GM19468 (cell line): ENCODE results near the gene MAPK6.

Experiments used
- ATAC-seq: cut with Tn5 transposase; IDR thresholded peaks from one replicate; pipeline ENCODE4 v1.9.1; 2021; ENCODE audit warnings: mild to moderate bottlenecking, moderate library complexity, moderate number of reproducible peaks; ENCODE audit not compliant: unreplicated experiment; ENCODE audit errors: extremely low read depth

MAPK6 gene

DNA sequence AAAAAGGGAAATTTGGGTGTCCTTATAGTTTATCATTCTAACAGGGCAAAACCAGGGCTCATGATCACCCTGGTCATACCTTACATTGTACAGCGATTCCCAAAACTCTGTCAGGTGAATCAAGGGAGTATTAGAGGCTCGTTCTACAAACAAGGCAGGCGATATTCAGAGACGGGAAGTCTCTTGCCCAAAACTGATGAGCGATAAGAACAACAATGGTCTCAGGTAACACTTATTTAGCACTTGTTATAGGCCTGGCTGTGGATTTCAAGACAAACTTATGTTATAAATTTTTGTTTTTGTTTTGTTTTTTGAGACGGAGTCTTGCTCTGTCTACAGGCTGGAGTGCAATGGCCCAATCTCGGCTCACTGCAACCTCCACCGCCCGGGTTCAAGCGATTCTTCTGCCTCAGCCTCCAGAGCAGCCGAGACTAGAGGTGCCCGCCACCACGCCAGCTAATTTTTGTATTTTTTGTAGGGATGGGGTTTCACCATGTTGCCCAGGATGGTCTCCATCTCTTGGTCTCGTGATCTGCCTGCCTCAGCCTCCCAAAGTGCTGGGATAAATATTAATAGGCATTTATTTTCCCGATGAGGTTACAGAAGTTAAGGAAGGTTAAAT, 80.7 kb downstream of the MAPK6 start:
- ATAC-seq = no peak

DNA sequence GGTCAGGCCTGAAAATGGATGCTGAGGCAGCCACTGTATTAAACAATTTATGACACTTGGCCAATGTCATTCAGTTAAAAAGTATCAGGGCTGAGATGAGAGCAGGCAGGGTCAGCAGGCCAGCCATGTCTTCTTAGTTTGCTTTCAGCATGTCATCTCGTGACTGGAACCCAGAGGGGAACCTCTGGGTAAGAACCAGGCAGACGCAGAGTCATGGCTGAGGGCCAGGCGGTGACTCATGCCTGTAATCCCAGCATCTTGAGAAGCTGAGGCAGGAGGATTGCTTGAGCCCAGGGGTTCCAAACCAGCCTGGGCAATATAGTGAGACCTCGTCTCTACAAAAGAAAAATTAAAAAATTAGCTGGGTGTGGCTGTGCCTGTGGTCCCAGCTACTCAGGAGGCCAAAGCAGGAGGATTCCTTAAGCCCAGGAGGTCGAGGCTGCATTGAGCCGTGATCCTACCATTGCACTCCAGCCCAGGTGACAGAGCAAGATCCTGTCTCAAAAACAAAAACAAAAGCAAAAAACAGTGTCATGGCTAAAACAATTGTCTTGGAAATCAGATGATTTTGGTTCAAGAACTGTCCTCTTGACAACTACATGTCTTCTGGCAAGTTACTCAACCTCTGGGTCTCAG, 81.9 kb downstream of the MAPK6 start:
- no peak for ATAC-seq

DNA sequence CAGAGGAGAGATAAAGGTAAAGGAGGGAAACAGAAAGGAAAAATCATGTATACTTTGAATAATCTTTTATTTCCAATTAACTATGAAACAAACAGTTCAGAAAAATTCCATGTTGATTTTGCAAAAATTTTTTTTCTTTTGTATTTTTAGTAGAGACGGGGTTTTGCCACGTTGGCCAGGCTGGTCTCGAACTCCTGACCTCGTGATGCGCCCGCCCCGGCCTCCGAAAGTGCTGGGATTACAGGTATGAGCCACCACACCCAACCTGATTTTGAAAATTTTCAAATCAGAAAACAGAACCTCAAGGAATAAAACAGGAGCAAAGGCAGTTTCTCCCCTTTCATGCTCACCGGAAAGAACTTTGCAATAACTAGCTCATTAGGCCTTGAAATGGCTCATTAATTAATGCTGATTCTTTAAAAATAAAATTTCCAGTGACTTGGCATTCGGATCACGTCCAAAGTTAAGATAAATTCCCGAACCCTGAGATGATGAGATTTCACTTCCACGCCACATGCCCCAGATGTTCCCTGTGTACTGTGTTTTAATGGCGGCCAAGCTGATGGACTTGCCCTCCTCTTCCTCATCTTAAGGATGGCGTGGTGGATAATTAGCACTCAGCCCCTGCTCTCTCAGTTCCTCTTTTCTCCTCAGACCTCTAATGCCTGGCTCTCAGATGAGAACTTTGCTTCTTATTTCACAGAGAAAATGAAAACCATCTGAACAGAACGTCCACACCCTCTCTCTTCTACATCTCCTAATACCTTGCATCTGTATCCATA, 82.7 kb downstream of the MAPK6 start:
- ATAC-seq = no peak

DNA sequence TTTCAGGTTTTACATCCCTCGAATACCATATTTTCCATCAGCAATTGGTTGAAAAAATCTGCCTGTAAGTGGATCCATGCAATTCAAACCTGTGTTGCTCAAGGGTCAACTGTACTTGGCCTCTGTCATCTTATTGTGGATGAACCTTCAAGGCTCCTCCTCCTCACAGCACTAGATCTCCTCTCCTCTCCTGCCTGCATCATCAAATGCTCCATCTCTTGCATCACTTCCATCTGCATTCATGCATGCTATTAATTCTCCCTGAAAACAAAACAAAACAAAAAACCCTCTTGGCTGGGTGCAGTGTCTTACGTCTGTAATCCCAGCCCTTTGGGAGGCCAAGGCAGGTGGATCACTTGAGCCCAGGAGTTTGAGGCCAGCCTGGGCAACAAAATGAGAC, 83.4 kb downstream of the MAPK6 start:
- no peak for ATAC-seq

DNA sequence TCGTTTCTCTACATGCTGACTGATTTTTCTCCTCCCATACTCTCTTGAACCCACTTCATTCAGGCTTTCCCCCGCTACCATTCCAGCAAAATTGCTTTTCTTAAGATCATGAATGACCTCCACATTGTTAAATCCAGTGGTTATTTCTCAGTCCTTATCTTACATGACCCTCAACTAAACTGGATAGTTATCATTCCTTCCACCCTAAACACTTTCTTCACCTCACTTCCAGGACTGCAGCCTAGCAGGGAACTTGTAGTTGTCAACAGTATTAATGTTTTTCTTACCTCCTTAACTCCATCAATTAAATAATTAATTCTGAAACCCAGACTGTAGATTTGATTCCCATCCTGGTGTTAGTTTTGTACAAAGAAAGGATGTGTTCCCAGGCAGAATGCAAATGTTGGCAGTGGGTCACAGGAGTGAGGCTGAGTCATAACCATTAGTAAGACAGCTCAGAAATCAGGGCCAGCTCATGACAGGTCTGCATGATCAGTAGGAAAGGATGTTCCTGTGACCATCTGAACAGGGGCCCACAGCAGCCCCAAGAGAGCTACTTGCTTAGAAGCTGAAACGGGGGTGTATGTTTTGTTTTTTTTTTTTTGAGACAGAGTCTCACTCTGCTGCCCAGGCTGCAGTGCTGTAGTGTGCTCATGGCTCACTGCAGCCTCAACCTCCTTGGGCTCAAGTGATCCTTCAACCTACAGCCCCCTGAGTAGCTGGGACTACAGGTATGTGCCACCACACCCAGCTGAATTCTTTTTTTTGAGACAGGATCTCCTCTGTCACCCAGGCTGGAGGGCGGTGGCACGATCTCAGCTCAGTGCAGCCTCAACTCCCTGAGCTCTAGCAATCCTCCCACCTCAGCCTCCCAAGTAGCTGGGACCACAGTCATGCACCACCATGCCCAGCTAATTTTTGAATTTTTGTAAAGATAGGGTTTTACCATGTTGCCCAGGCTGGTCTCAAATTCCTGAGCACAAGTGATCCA, 84.5 kb downstream of the MAPK6 start:
- peak; percentile 29 for ATAC-seq

DNA sequence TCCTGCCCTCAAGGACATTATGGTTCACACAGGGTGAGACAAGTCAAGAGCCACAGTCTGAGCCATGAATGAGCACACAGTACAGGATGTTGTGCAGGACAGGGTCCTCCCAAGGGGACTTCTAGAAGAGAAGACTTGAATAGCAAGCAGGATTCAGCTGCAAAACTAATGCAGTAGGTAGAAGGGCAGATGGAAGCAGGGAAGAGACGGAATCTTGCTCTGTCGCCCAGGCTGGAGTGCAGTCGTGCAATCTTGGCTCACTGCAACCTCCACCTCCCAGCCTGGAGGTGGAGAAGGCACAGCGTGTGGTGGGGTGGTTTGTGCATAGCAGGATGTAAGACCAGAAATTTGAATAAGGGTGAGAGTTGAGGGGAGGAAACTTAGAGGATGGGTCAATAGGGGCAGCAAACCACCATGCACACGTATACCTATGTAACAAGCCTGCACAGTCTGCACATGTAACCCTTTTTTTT, 85.5 kb downstream of the MAPK6 start:
- ATAC-seq = no peak

DNA sequence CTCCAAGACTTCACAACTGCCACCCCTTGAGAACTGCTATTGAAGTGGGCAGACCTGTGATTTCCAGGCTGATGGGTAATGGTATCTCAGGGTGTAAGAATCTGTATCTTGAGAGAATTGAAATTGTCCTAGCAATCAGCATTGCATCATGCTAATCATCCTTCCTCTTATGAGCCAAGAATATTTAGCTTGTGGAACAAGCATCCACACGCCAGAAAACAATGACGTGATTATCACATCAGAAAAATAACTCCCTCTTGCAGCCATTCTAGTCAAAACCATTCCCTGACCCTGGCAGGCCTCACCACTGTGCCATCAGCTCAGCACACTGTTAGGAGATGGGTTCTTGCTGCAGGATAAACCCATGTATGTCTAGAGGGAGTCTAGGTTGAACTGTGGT, 86.8 kb downstream of the MAPK6 start:
- ATAC-seq = no peak

DNA sequence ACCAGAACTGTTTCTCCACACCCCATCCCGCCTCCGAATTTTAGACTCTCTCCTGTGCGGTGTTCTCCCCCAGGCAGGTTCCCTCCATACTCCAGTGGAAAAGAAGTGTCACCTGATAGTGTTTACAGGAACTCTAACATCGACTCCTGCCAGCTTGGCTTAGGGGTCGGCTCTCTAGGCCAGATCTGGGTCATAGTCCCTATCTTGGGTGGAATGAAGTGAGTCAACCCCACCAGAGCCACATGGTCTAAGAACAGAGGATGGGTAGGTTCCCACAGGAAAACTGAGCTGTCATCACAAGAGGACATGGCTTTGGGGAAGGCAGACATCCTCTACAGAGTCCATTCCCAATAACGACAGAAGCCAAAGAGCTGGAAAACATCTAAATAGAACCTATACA, 87.6 kb downstream of the MAPK6 start:
- ATAC-seq = no peak

DNA sequence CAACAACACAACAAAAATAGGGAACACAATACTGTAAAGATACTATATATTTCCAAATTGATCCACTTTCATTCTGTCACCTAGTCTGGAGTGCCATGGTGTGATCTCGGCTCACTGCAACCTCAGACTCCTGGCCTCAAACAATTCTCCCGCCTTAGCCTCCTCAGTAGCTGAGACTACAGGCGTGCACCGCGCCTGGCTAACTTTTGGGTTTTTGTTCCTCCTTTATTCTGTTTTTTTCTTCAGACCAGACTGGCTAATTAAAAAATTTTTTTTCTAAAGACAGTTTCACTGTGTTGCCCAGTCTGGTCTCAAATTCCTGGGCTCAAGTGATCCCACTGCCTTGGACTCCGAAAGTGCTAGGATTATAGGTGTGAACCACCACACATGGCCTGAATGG, 88.2 kb downstream of the MAPK6 start:
- ATAC-seq = no peak

DNA sequence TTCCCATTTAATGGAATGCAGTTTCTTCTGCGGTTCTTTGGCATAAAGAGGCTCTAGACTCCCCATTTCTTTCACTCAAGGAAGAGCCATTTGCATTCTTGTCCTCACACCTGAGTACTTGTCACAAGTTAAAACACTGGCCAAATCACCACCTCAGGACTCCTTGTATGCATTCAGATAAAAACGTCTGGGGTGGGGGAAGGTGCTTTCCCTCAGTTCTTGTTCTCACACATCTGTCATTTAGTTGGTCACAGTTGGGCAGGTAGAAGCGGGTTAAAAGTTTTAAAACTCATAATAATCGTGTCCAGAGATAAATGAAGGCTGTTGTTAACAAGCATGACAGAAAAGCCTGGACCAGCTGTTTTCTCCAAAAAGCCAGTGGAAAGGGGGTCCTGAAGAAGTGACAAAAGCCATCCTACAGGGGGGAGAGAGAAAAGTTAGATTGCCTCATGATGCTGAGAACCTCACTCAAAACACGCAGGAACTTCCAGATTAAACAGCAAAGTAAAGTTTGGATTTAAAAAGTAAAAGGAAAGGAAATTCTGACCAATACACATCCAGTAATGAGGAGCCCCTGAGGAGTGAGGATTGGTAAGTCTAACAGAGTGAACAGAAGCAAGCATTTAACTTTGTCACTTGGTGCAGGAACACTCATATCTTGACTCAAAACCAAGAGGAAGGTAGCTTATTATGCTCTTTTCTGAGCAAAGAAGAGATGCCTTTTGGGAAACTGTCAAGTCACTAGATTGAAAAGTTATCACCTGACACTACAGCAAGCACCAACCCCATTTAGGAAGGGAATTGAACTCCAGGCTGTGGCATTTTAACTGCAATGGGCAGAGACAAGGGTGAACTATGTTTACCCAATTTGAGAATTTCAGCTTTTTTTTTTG, 90.8 kb downstream of the MAPK6 start:
- ATAC-seq = no peak

DNA sequence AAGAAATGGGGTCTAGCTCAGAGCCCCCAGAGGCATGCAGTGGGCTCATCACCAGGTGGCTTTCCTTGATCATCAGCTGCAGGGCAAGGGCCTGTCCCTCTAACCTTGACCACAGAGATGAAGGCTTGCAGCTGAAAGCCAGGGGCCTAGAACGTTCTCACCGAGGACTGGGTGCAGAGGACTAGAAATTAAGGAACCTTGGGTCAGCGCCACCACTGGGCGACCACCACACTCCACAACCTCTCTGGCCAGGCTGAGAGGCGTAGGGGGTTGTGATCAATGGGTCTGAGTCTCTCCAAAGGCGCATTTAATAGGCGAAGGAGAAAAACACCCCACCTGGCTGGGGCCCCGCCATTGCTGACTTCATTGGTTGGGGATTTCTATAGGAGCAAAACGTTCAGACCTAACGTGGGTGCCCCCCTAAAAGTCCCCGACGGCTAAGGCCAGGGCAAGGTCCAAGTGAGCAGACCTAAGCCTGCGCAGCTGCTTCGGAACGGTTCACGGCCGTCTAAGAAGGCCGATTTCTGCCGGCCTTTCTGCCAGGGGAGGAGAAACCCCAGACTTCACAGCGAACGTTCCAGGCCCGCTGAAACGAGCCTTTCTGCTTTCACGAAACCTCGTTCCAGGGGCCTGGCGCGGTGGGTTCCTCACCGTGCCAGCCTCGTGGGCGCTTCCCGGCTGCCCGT, 92.6 kb downstream of the MAPK6 start:
- no peak for ATAC-seq

DNA sequence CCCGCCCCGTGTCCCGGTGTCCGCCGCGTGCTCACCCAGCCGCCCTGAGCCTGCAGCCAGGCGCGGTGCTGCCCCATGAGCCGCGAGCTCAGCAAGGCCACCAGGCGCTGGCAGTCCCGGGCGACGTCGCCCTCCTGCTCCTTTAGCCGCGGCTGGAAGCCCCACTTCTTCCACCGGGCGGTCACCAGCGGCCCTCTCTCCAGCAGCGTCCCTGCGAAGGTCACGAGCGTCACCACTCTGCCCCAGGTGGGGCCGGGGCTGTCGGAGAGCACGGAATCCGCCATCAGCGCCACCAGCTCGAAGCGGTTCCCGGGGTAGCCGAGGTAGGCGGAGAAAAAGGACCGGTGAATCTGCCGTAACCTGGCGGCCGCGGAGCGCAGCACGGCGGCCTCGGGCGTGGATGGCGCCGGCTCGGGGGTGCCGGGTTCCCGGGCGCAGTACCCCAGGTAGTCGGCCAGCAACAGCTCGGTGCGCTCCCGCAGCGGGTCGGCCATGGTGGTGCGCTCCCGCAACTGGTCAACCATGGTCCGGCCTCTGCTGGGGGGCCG, 93.3 kb downstream of the MAPK6 start:
- no peak for ATAC-seq

DNA sequence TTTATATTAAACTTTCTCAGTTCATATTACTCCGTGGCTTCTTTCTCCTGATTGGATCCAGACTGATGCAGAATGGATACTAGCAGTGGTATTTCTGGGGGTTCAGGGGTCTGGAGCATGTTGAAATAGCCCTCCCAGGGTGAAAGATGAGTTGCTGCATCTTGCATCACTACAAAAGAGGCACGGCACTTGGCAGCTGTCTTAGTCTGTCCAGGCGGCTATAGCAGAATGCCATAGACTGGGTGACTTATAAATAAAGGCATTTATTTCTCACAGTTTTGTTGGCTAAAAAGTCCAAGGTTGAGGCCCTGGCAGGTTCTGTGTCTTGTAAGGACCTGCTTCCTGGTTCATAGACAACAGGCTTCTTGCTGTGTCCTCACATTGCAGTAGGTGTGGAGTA, 94.2 kb downstream of the MAPK6 start:
- ATAC-seq = no peak

DNA sequence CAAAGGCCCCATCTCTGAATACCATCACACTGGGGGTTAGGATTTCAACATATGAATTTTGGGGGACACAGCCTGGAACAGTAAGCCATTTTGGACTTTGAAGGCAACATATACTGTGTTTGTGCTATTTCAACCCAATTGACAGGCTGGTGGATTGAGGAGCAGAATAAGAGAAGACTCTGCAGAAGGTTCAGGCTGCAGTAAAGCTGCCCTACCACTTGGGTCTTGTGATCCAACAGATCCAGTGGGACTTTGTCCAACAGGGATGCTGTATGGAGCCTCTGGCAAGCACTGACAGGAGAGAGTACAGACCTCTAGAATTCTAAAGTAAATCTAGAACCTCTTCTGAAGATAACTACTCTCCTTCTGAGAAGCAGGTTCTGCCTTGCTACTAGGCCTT, 94.7 kb downstream of the MAPK6 start:
- ATAC-seq = no peak

DNA sequence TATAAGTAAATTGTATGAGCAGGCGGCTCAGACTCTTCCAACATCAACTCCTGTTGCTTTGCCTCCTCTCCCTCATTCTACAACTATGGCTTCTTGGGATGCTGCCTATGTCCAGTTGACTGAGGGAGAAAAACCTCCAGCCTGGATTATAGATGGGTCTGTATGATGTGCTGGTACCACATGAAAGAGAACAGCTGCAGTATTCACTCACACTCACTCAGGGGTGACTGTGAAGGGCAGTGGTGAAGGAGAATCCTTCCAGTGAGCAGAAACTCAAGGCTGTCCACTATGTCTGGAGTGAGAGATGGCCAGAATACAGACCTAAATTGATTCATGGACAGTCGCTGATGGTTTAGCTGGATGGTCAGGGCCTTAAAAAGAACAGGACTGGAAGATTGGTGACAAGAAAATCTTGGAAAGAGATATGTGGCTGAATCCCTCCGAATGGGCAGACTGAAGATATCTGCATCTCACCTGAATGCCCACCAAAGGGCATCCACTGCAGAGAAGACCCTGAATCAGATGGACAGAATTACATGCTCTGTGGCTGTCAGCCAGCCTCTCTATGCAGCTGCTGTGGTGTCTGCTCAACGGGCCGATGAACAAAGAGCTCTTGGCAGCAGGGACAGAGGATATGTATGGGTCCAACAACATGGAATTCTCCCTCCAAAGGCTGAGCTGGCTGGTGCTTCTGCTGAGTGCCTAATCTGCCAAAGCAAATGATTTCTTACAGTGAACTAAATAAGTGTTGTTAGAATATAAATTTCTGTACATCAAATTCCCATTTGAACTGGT, 95.4 kb downstream of the MAPK6 start:
- no peak for ATAC-seq

DNA sequence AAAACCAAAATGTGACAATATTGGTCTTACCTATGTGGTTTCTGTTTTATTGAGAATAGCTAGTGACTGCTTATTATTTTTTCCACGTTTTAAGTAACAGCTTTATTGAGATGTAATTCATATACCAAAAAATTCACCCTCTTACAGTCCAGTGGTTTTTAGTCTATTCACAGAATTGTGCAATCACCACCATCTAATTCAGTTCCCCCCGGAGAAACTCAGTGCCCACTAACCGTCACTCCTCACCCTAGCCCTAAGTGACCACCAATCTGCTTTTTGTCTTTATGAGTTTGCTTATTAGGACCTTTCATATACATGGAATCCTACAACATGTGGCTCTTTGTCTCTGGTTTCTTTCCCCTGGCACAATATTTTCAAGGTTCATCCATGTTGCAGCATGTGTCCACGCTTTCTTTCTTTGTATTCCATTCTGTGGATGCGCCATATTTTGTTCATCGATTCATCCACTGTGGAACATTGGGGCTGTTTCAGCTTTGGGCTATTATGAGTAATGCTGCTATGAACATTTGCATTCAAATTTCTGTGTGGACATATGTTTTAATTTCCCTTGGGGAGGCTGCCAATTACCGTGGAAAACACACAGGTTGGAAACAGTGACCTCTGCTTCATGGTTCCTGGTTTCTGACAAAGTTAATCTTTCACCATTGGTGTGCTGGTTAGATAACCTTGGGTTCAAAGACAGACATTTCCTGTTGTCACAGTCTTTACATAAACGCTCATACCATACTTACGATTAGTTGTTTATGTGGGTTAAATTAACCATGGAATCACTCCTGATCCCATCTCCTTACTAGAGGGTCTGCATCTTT, 96.8 kb downstream of the MAPK6 start:
- ATAC-seq = no peak
